IgD-negative memory B cell (primary cell): ENCODE results near the gene PRPF6. TPM values are rescaled to one million over a fixed set of nuclear protein-coding genes. Genes with fewer than 3 reads are reported as not detected.

Experiments used
- H3K27ac Mint-ChIP-seq, 3 donors: one replicate each; pipeline ENCODE4 v1.8.0; 2020 to 2022; ENCODE audit warnings: mild to moderate bottlenecking in 3 of 3, mixed read lengths in 3 of 3, moderate library complexity in 1 of 3
- H3K27me3 Mint-ChIP-seq: one replicate; pipeline ENCODE4 v1.8.0; 2021; ENCODE audit warnings: mixed read lengths
- H3K36me3 Mint-ChIP-seq: one replicate; pipeline ENCODE4 v1.8.0; 2020; ENCODE audit warnings: mild to moderate bottlenecking, mixed read lengths
- H3K4me1 Mint-ChIP-seq, 3 donors: one replicate each; pipeline ENCODE4 v1.8.0; 2020 to 2022; ENCODE audit warnings: mixed read lengths in 3 of 3, mild to moderate bottlenecking in 1 of 3
- H3K4me3 Mint-ChIP-seq, 4 donors: one replicate each; pipeline ENCODE4 v1.8.0; 2020 to 2022; ENCODE audit warnings: mild to moderate bottlenecking in 4 of 4, mixed read lengths in 4 of 4, moderate library complexity in 3 of 4
- H3K9me3 Mint-ChIP-seq, 3 donors: one replicate each; pipeline ENCODE4 v1.8.0; 2020 to 2021; ENCODE audit warnings: mixed read lengths in 3 of 3, mild to moderate bottlenecking in 1 of 3
- polyA plus RNA-seq: library from polyadenylated mRNA; unstranded; fragments of 300-500 nt; fragmentation: Illumina TruSeq; gene quantifications from one replicate; pipeline ENCODE4 v1.2.3, GENCODE V29; 2021

Gene PRPF6
- polyA plus RNA-seq, 1 donor from 2014 or later = 106 TPM

GRCh38 chr20:64074184-64074789, 93.4 kb downstream of the PRPF6 start:
- Mint-ChIP-seq H3K4me1 (peaks cover 5 to 12% (median 10%) of the 10 kb centered on the region in 3 donors), H3K27me3 (no peaks in the 10 kb centered on the region), H3K4me3 (peak overlapping the region in 1 of 4 donors; percentile 71)

GRCh38 chr20:64074963-64075362, 94.0 kb downstream of the PRPF6 start:
- Mint-ChIP-seq H3K27ac (peak overlapping the region in 1 of 3 donors; percentile 13), H3K4me1 (peaks cover 5 to 12% (median 10%) of the 10 kb centered on the region in 3 donors), H3K36me3 (peaks cover 4% of the 10 kb centered on the region), H3K4me3 (peak overlapping the region in 1 of 4 donors; percentile 53), H3K27me3 (no peaks in the 10 kb centered on the region), H3K9me3 (no peaks in the 10 kb centered on the region)

More at GRCh38 chr20:64074184-64074789, 93.4 kb downstream of the PRPF6 start:
- peak overlapping the region in 1 of 3 donors; percentile 31 for H3K27ac Mint-ChIP-seq
- no peaks in the 10 kb centered on the region for H3K9me3 Mint-ChIP-seq
- H3K36me3 Mint-ChIP-seq = peaks cover 4% of the 10 kb centered on the region

- H3K27ac Mint-ChIP-seq = peak overlapping the region in 2 of 3 donors; percentile 13 to 46
- H3K27me3 Mint-ChIP-seq = no peaks in the 10 kb centered on the region
- peaks cover 5 to 12% (median 9%) of the 10 kb centered on the region in 3 donors for H3K4me1 Mint-ChIP-seq
- H3K9me3 Mint-ChIP-seq = no peaks in the 10 kb centered on the region
- H3K4me3 Mint-ChIP-seq = peak overlapping the region in 3 of 4 donors; percentile 53 to 83 (median 76)
- peaks cover 4% of the 10 kb centered on the region for H3K36me3 Mint-ChIP-seq
These were observed 94.6 kb downstream of the PRPF6 start for GRCh38 chr20:64075556-64075955.

DNA sequence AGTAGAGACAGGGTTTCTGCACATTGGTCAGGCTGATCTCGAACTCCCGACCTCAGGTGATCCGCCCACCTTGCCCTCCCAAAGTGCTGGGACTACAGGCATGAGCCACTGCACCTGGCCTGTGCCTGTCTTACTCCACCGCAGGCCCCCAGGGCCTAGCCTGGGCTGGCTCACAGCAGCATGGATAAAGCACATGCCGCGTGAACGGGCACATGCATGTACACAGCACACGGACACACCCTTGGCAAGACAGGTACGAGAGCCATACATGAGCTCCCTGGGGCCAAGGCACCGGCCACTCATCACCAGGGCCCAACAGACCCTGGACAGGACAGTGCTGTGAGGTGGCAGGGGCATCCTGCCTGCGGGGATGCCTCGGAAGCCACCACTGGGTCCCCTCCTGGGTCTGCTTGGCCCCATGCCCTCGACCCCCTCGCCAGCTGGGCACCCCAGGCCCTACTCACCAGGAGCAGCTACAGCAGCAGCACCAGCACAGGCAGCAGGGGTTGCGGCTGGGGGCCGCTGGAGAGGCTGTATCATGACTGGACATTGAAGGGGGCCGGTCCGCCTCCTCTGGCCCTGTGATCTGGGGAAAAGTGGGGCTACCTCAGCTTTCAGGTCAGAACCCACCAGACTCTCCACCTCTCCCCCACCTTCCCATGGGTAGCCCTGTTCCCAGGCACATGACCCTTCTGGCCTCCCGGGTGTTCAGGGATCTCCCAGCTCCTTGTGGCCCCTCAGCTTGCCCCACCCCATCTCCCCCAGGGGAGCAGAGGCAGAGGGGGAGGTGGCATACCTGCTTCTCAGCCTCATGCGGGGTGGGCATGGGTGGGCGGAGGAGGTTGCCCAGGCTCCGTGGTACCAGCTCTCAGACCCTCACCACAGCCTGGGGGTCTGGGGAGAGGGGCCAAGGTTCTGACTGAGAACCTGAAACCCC, 95.4 kb downstream of the PRPF6 start:
- peaks cover 4% of the 10 kb centered on the region for H3K36me3 Mint-ChIP-seq
- no peaks in the 10 kb centered on the region for H3K27me3 Mint-ChIP-seq
- peaks cover 5 to 14% (median 7%) of the 10 kb centered on the region in 3 donors for H3K4me1 Mint-ChIP-seq
- peak overlapping the region; percentile 44 to 97 (median 94) for H3K4me3 Mint-ChIP-seq
- H3K27ac Mint-ChIP-seq = peak overlapping the region in 2 of 3 donors; percentile 96
- H3K9me3 Mint-ChIP-seq = no peaks in the 10 kb centered on the region

DNA sequence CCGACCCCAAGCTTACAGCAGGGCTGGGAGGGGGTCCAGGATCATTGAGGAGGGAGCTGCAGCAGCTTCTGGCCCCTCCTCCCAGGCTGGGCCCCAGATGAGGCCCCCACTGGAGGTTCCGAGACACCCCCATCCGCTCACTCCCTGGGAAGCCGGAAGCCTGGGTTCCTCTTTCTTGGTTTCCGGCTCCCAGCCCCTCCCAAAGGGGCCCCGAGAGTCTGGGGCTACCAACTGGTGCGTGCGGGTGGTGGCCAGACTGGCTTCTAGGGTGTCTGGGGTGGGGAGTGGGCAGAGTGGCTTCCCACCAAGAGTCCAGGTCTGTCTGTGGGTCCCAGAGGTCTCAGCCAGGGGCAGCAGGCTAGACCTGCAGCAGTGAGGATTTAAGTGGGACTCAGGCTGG, 96.2 kb downstream of the PRPF6 start:
- no peaks in the 10 kb centered on the region for H3K27me3 Mint-ChIP-seq
- H3K36me3 Mint-ChIP-seq = peaks cover 4% of the 10 kb centered on the region
- peak overlapping the region; percentile 90 to 97 (median 94) for H3K4me3 Mint-ChIP-seq
- H3K9me3 Mint-ChIP-seq = no peaks in the 10 kb centered on the region
- H3K4me1 Mint-ChIP-seq = peaks cover 8 to 12% (median 11%) of the 10 kb centered on the region in 3 donors
- H3K27ac Mint-ChIP-seq = peak overlapping the region; percentile 61 to 96 (median 96)

DNA sequence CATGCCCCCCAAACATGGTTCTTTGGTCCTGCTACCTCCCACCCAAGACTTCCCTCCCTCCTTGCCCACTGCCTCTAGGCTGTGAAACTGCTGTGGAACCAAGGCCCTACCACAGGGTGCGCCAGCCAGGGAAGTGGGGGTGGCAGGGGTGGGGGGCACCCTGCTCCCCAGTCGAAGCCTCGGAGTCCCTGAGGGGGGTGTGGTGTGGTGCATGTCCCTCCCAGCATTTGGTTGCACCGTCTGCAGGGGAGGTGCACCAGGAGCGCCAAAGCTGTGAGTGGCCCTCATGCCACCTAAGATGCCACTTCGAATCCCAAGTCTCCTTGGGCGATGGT, 96.6 kb downstream of the PRPF6 start:
- peaks cover 7 to 11% (median 10%) of the 10 kb centered on the region in 3 donors for H3K4me1 Mint-ChIP-seq
- peak overlapping the region; percentile 90 to 97 (median 94) for H3K4me3 Mint-ChIP-seq
- peak overlapping the region; percentile 95 to 96 (median 96) for H3K27ac Mint-ChIP-seq
- H3K36me3 Mint-ChIP-seq = peaks cover 4% of the 10 kb centered on the region
- no peaks in the 10 kb centered on the region for H3K27me3 Mint-ChIP-seq
- no peaks in the 10 kb centered on the region for H3K9me3 Mint-ChIP-seq

GRCh38 chr20:64077876-64078551, 97.1 kb downstream of the PRPF6 start:
- Mint-ChIP-seq H3K36me3 (peaks cover 4% of the 10 kb centered on the region), H3K4me3 (peak overlapping the region; percentile 90 to 97 (median 94)), H3K4me1 (peaks cover 10 to 11% (median 10%) of the 10 kb centered on the region in 3 donors), H3K27me3 (no peaks in the 10 kb centered on the region), H3K9me3 (no peaks in the 10 kb centered on the region), H3K27ac (peak overlapping the region; percentile 95 to 96 (median 96))

- no peaks in the 10 kb centered on the region for H3K27me3 Mint-ChIP-seq
- peaks cover 4% of the 10 kb centered on the region for H3K36me3 Mint-ChIP-seq
- H3K4me1 Mint-ChIP-seq = peaks cover 10 to 11% (median 11%) of the 10 kb centered on the region in 3 donors
- H3K9me3 Mint-ChIP-seq = no peaks in the 10 kb centered on the region
- H3K27ac Mint-ChIP-seq = peak overlapping the region; percentile 91 to 96 (median 95)
- peak overlapping the region; percentile 90 to 97 (median 94) for H3K4me3 Mint-ChIP-seq
These were observed 98.0 kb downstream of the PRPF6 start for GRCh38 chr20:64078934-64079272.

- H3K4me3 Mint-ChIP-seq = peak within 1 kb of the TSS; percentile 90 to 97 (median 94)
- H3K36me3 Mint-ChIP-seq = peaks cover 4% of the 10 kb centered on the region
- H3K9me3 Mint-ChIP-seq = no peaks in the 10 kb centered on the region
- peaks cover 3% of the 10 kb centered on the region for H3K27me3 Mint-ChIP-seq
- H3K27ac Mint-ChIP-seq = peak within 1 kb of the TSS; percentile 95 to 98 (median 96)
- H3K4me1 Mint-ChIP-seq = peaks cover 11 to 14% (median 13%) of the 10 kb centered on the region in 3 donors
These were observed 98.5 kb downstream of the PRPF6 start, which contains the start of gene RGS19 for GRCh38 chr20:64079273-64080012. Gene RGS19 (minus strand): TSS chr20:64079518. CDS start chr20:64076886, 2,632 bp downstream.

- Mint-ChIP-seq H3K4me1 (peaks cover 13 to 14% (median 14%) of the 10 kb centered on the region in 3 donors), H3K36me3 (peaks cover 4% of the 10 kb centered on the region), H3K9me3 (no peaks in the 10 kb centered on the region), H3K4me3 (peak within 1 kb of the TSS; percentile 90 to 97 (median 94)), H3K27ac (peak within 1 kb of the TSS; percentile 95 to 98 (median 96)), H3K27me3 (peaks cover 3% of the 10 kb centered on the region)
These were observed 99.3 kb downstream of the PRPF6 start, which contains the start of gene OPRL1 for GRCh38 chr20:64080013-64080812. Gene OPRL1 (plus strand): TSS chr20:64080082. CDS start chr20:64092721, 12,639 bp downstream.

GRCh38 chr20:64080813-64081623, 100.1 kb downstream of the PRPF6 start:
- Mint-ChIP-seq H3K9me3 (no peaks in the 10 kb centered on the region), H3K36me3 (peaks cover 4% of the 10 kb centered on the region), H3K4me3 (peak overlapping the region; percentile 81 to 94 (median 93)), H3K27me3 (peaks cover 3% of the 10 kb centered on the region), H3K27ac (peak overlapping the region; percentile 91 to 98 (median 96)), H3K4me1 (peaks cover 14 to 17% (median 14%) of the 10 kb centered on the region in 3 donors)

- Mint-ChIP-seq H3K9me3 (no peaks in the 10 kb centered on the region), H3K36me3 (peaks cover 4% of the 10 kb centered on the region), H3K4me1 (peaks cover 14 to 17% (median 14%) of the 10 kb centered on the region in 3 donors), H3K27me3 (peaks cover 3% of the 10 kb centered on the region), H3K4me3 (peak overlapping the region in 3 of 4 donors; percentile 63 to 92 (median 89)), H3K27ac (peak overlapping the region; percentile 62 to 98 (median 83))
These were observed 100.7 kb downstream of the PRPF6 start for GRCh38 chr20:64081624-64081964.
